A549 (cell line): Measurements from ENCODE around the gene SH2D4B.

Experiments
- EP300 ChIP-seq, 2 experiments: fragments of >200 bp; sonication (Bioruptor Twin); formaldehyde crosslinking; IDR thresholded peaks; 2 replicates in 1 of 2; 3 replicates in 1 of 2; pipeline ENCODE4 v1.6.1; 2016 to 2017
- FOXS1 ChIP-seq: fragments of 250-450 bp; sonication (Bioruptor Pico); IDR thresholded peaks from 2 replicates; pipeline ENCODE4 v1.5.0; 2020; ENCODE audit warnings: mild to moderate bottlenecking, moderate library complexity
- JUN ChIP-seq, 2 experiments: fragments of >200 bp; sonication (Bioruptor Twin); formaldehyde crosslinking; IDR thresholded peaks; 2 replicates in 1 of 2; 3 replicates in 1 of 2; pipeline ENCODE4 v1.6.1; 2016 to 2017
- TF ChIP-seq, protein P1 (sequence below): fragments of >200 bp; sonication (Bioruptor Twin); formaldehyde crosslinking; IDR thresholded peaks from 3 replicates; pipeline ENCODE4 v1.5.1; 2016

DNA sequence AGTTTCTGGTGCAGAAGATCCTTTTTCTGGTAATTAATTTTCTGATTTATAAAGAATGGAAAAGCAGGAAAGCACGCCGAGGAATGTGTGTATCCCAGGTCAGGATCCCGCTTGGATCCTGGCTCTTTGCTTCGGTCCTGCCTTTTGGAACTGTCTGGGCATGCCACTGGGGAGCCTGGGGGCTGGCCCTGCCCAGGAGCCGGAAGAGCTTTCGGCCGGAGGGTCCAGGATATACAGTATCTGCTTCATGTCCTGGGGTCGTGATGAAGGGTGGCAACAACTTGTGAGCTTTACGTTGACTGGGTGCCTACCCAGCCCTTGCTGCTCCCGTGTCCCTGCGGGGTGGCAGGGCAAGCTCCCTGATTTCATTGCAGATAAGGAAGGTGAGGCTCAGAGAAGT lies 2.4 kb downstream of the SH2D4B start:
- no peak for TF ChIP-seq EP300 (IDR thresholded peaks at IDR 0.05)
- TF ChIP-seq FOXS1 = no peak
- TF ChIP-seq, protein P1, sequence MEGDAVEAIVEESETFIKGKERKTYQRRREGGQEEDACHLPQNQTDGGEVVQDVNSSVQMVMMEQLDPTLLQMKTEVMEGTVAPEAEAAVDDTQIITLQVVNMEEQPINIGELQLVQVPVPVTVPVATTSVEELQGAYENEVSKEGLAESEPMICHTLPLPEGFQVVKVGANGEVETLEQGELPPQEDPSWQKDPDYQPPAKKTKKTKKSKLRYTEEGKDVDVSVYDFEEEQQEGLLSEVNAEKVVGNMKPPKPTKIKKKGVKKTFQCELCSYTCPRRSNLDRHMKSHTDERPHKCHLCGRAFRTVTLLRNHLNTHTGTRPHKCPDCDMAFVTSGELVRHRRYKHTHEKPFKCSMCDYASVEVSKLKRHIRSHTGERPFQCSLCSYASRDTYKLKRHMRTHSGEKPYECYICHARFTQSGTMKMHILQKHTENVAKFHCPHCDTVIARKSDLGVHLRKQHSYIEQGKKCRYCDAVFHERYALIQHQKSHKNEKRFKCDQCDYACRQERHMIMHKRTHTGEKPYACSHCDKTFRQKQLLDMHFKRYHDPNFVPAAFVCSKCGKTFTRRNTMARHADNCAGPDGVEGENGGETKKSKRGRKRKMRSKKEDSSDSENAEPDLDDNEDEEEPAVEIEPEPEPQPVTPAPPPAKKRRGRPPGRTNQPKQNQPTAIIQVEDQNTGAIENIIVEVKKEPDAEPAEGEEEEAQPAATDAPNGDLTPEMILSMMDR = no peak
- no peak for TF ChIP-seq JUN (IDR thresholded peaks at IDR 0.05)
